K562 (cell line): ENCODE data around the gene ZBTB7A. TPM values are rescaled to one million over a fixed set of nuclear protein-coding genes. Genes with fewer than 3 reads are reported as not detected.

ENCODE experiments used
- ADNP ChIP-seq: fragments of 200-800 bp; sonication (Bioruptor generic); IDR thresholded peaks from 2 replicates; pipeline ENCODE4 v1.6.1; 2016; ENCODE audit warnings: missing genetic modification characterization, missing compliant biosample characterization
- CBFA2T3 ChIP-seq: fragments of 450-650 bp; IDR thresholded peaks from 2 replicates; pipeline ENCODE4 v1.6.1; 2017
- CLOCK ChIP-seq: fragments of 250-450 bp; sonication (Bioruptor Pico); IDR thresholded peaks from 2 replicates; pipeline ENCODE4 v1.4.0; 2020; ENCODE audit warnings: mild to moderate bottlenecking, moderate library complexity, borderline replicate concordance
- EGR1 ChIP-seq: fragments of 450-650 bp; conservative IDR thresholded peaks from 2 replicates; pipeline ENCODE4 v1.6.1; 2017; ENCODE audit warnings: mild to moderate bottlenecking
- EP400 ChIP-seq: fragments of 450-650 bp; IDR thresholded peaks from 2 replicates; pipeline ENCODE4 v1.6.1; 2017; ENCODE audit warnings: antibody characterized with exemption, mild to moderate bottlenecking, moderate library complexity
- ETV6 ChIP-seq, 3 experiments: fragments of 150-350 bp in 1 of 3; sonication (generic) in 1 of 3; formaldehyde crosslinking in 1 of 3; IDR thresholded peaks; 2 replicates each; pipeline versions ENCODE4 v1.6.1 to v1.8.0; 2014 to 2022; ENCODE audit warnings: borderline replicate concordance in 2 of 3, low read depth in 2 of 3, antibody characterized with exemption in 1 of 3, low read length in 1 of 3, mild to moderate bottlenecking in 1 of 3, missing genetic modification reagents in 1 of 3
- FOXJ3 ChIP-seq: sonication (generic); formaldehyde crosslinking; IDR thresholded peaks from 2 replicates; pipeline ENCODE4 v1.4.0; 2020; ENCODE audit warnings: mild to moderate bottlenecking, missing genetic modification reagents
- HCFC1 ChIP-seq: IDR thresholded peaks from 2 replicates; pipeline ENCODE4 v1.6.1; 2012; ENCODE audit warnings: low read depth, low read length, improper control_type of control experiment
- MIER1 ChIP-seq: fragments of 450-650 bp; IDR thresholded peaks from 2 replicates; pipeline ENCODE4 v1.6.1; 2016; ENCODE audit warnings: antibody characterized with exemption, mild to moderate bottlenecking, low read depth
- MTA3 ChIP-seq: fragments of 450-650 bp; formaldehyde crosslinking; IDR thresholded peaks from 2 replicates; pipeline ENCODE4 v1.6.1; 2017; ENCODE audit warnings: mild to moderate bottlenecking, borderline replicate concordance
- NCOR1 ChIP-seq: fragments of 450-650 bp; IDR thresholded peaks from 2 replicates; pipeline ENCODE4 v1.6.1; 2016; ENCODE audit warnings: mild to moderate bottlenecking, moderate library complexity
- NFXL1 ChIP-seq: fragments of 450-650 bp; formaldehyde crosslinking; IDR thresholded peaks from 2 replicates; pipeline ENCODE4 v1.4.0; 2021; ENCODE audit warnings: mild to moderate bottlenecking
- ZBTB2 ChIP-seq: fragments of 450-650 bp; IDR thresholded peaks from 2 replicates; pipeline ENCODE4 v1.6.1; 2016; ENCODE audit warnings: antibody characterized with exemption
- ZC3H11A ChIP-seq: IDR thresholded peaks from 2 replicates; pipeline ENCODE4 v1.6.1; 2012; ENCODE audit warnings: low read depth, low read length, improper control_type of control experiment
- ZKSCAN8 ChIP-seq: fragments of 200-800 bp; sonication (Bioruptor generic); IDR thresholded peaks from 2 replicates; pipeline ENCODE4 v1.6.1; 2016; ENCODE audit warnings: missing genetic modification characterization, missing compliant biosample characterization
- ZNF384 ChIP-seq: IDR thresholded peaks from 2 replicates; pipeline ENCODE4 v1.6.1; 2012; ENCODE audit warnings: low read depth, low read length, improper control_type of control experiment
- ZNF436 ChIP-seq: fragments of 250-450, 450-650 bp; sonication (Bioruptor Pico); formaldehyde crosslinking; IDR thresholded peaks from 2 replicates; pipeline ENCODE4 v1.7.0; 2020; ENCODE audit warnings: mild to moderate bottlenecking
- ZNF512 ChIP-seq: IDR thresholded peaks from 2 replicates; pipeline ENCODE4 v1.6.1; 2016; ENCODE audit warnings: missing genetic modification characterization, missing compliant biosample characterization
- ZNF518B ChIP-seq: fragments of 250-450 bp; sonication (Bioruptor Pico); IDR thresholded peaks from 2 replicates; pipeline ENCODE4 v1.5.0; 2021; ENCODE audit warnings: mild to moderate bottlenecking, moderate library complexity
- ZNF76 ChIP-seq: fragments of 250-450 bp; sonication (Bioruptor Pico); IDR thresholded peaks from 2 replicates; pipeline ENCODE4 v1.4.0; 2020; ENCODE audit warnings: mild to moderate bottlenecking, moderate library complexity, borderline replicate concordance
- ZNF79 ChIP-seq: fragments of 250-450 bp; sonication (Bioruptor Pico); IDR thresholded peaks from 2 replicates; pipeline ENCODE4 v1.4.0; 2020; ENCODE audit warnings: low read depth, mild to moderate bottlenecking, moderate library complexity
- polyA plus RNA-seq, 8 experiments: library from polyadenylated mRNA; depleted of rRNA in 4 of 8; stranded (reverse) in 5 of 8; unstranded in 3 of 8; fragments of >200 nt; fragmentation: Nextera tagmentation in 2 of 8; fragmentation: Illumina TruSeq in 1 of 8; extraction: Ambion mirVana in 2 of 8; extraction: Trizol in 1 of 8; gene quantifications; 2 replicates each; pipeline versions ENCODE4 v1.2.1 to v1.2.3, GENCODE V29; 2011 to 2014; ENCODE audit warnings: inconsistent platforms in 1 of 8, missing spikeins in 1 of 8
- total RNA-seq, 7 experiments: library from RNA; depleted of rRNA in 6 of 7; stranded (reverse); fragments of >200 nt in 6 of 7; fragmentation: Illumina TruSeq in 2 of 7; extraction: Trizol in 2 of 7; gene quantifications; 2 replicates each; pipeline versions ENCODE4 v1.2.1 to v1.2.3, GENCODE V29; 2011 to 2021; ENCODE audit warnings: low replicate concordance in 1 of 7

The ZBTB7A gene
- total and polyA plus RNA-seq, 9 of the 15 experiments (the other 6 are each of a cell fraction or from before 2014, with no cell fraction given): 0.11 to 34.0 (median 4.6) TPM

- TF ChIP-seq ZBTB2: no peak
- TF ChIP-seq NCOR1: no peak
- TF ChIP-seq EP400: no peak
- no peak for TF ChIP-seq NFXL1 (CRISPR knock-in tag)
- no peak for TF ChIP-seq CLOCK (CRISPR knock-in tag)
- TF ChIP-seq ZNF512: no peak
- 0 out of 2 replicates have a peak, but pooled peaks have one; percentile 55 for TF ChIP-seq ZKSCAN8 (CRISPR knock-in tag)
- no peak for TF ChIP-seq ZC3H11A
- TF ChIP-seq ZNF518B (CRISPR knock-in tag): no peak
- TF ChIP-seq MIER1: no peak
- no peak for TF ChIP-seq ZNF384
- peak; percentile 66; the same call in 1 of the 2 replicates for TF ChIP-seq FOXJ3 (CRISPR knock-in tag)
- no peak for TF ChIP-seq ADNP (tag)
- no peak for TF ChIP-seq ZNF79 (CRISPR knock-in tag)
- TF ChIP-seq CBFA2T3: no peak
- no peak for TF ChIP-seq MTA3
- TF ChIP-seq ZNF436 (CRISPR knock-in tag): no peak
- TF ChIP-seq EGR1: no peak; the same call in 1 of the 2 replicates
- no peak for TF ChIP-seq HCFC1
- 0 out of 2 replicates have a peak, but pooled peaks have one; percentile 18 for TF ChIP-seq ZNF76 (CRISPR knock-in tag)
- TF ChIP-seq ETV6 (IDR thresholded peaks at IDR 0.05; ENCODE audit: borderline replicate concordance in 1 of 2, low read depth in 2 of 2, low read length in 1 of 2): no peak
- no peak for TF ChIP-seq ETV6 (CRISPR knock-in tag; IDR thresholded peaks at IDR 0.05; ENCODE audit: borderline replicate concordance)
These were observed 2.6 kb downstream of the ZBTB7A start (continued) for GRCh38 chr19:4064149-4064495.
